A549 (cell line): ENCODE data around the gene NOXO1. TPM values are rescaled to one million over a fixed set of nuclear protein-coding genes. Genes with fewer than 3 reads are reported as not detected.

Experiments
- ATAC-seq, 2 experiments: fragments of 200-7000 bp in 1 of 2; fragments of >200 bp in 1 of 2; cut with Nextera tagmentation in 1 of 2; cut with Tn5 transposase in 1 of 2; 3 replicates each; pipeline versions ENCODE4 v1.8.0 to v1.9.1; 2018 to 2020; ENCODE audit warnings: mild to moderate bottlenecking in 1 of 2, moderate library complexity in 1 of 2
- CTCF ChIA-PET: fragments of 300-600 bp; sonication (Branson Sonifier 250); formaldehyde crosslinking; extraction: SDS; loops from one replicate; lab custom pipeline; 2021; ENCODE audit warnings: antibody characterized with exemption, inconsistent platforms; lab: Yijun Ruan, JAX
- POLR2A ChIA-PET: fragments of 350-600 bp; formaldehyde crosslinking; extraction: SDS; loops from one replicate; lab custom pipeline; 2021; ENCODE audit warnings: antibody characterized with exemption, inconsistent platforms; lab: Yijun Ruan, JAX
- DNase-seq, 2 experiments: peaks; one replicate each; pipeline versions ENCODE4 v3.0.0 to v3.0.0-alpha.2; 2011 to 2016; ENCODE audit warnings: low read depth in 1 of 2, low spot score in 1 of 2
- FAIRE-seq: peaks from 2 replicates; lab custom pipeline; 2011; peaks lifted over from hg19 to GRCh38; lab: Jason Lieb, UNC
- H3K27ac ChIP-seq, 2 experiments: fragments of >200 bp; sonication (Bioruptor Twin); formaldehyde crosslinking; 3 replicates each; pipeline ENCODE4 v1.5.1; 2016 to 2017
- H3K4me1 ChIP-seq: fragments of >200 bp; sonication (Bioruptor Twin); formaldehyde crosslinking; 3 replicates; pipeline ENCODE4 v1.6.1; 2016
- H3K4me2 ChIP-seq: fragments of >200 bp; sonication (Bioruptor Twin); formaldehyde crosslinking; 3 replicates; pipeline ENCODE4 v1.6.1; 2016
- H3K4me3 ChIP-seq: fragments of >200 bp; sonication (Bioruptor Twin); formaldehyde crosslinking; 3 replicates; pipeline ENCODE4 v1.5.1; 2016
- H3K9me3 ChIP-seq: fragments of >200 bp; sonication (Bioruptor Twin); formaldehyde crosslinking; 3 replicates; pipeline ENCODE4 v1.6.1; 2016
- FOXS1 ChIP-seq: fragments of 250-450 bp; sonication (Bioruptor Pico); IDR thresholded peaks from 2 replicates; pipeline ENCODE4 v1.5.0; 2020; ENCODE audit warnings: mild to moderate bottlenecking, moderate library complexity
- JUN ChIP-seq, 2 experiments: fragments of >200 bp; sonication (Bioruptor Twin); formaldehyde crosslinking; IDR thresholded peaks; 2 replicates in 1 of 2; 3 replicates in 1 of 2; pipeline ENCODE4 v1.6.1; 2016 to 2017
- JUNB ChIP-seq: fragments of >200 bp; sonication (Bioruptor Twin); formaldehyde crosslinking; IDR thresholded peaks from 2 replicates; pipeline ENCODE4 v1.6.1; 2016
- KDM5A ChIP-seq: fragments of 200-600 bp; sonication (generic); IDR thresholded peaks from 2 replicates; pipeline ENCODE4 v1.6.1; 2016; ENCODE audit warnings: antibody characterized with exemption, mild to moderate bottlenecking
- MAZ ChIP-seq: fragments of 150-350 bp; IDR thresholded peaks from 2 replicates; pipeline ENCODE4 v1.6.1; 2014; ENCODE audit warnings: antibody characterized with exemption, low read depth, low read length, borderline replicate concordance
- POLR2AphosphoS2 ChIP-seq: conservative IDR thresholded peaks from 2 replicates; pipeline ENCODE4 v1.6.1; 2012; ENCODE audit warnings: low read length, improper control_type of control experiment, inconsistent platforms
- RAD21 ChIP-seq, 2 experiments: fragments of >200 bp in 1 of 2; sonication (Bioruptor Twin) in 1 of 2; formaldehyde crosslinking in 1 of 2; IDR thresholded peaks in 1 of 2; conservative IDR thresholded peaks in 1 of 2; 2 replicates in 1 of 2; 3 replicates in 1 of 2; pipeline ENCODE4 v1.6.1; 2012 to 2018; ENCODE audit warnings: inconsistent platforms in 1 of 2
- SREBF2 ChIP-seq: fragments of 450-650 bp; IDR thresholded peaks from 2 replicates; pipeline ENCODE4 v1.6.1; 2014; ENCODE audit warnings: mild to moderate bottlenecking, moderate library complexity
- WGBS: methylation state at CpG from one replicate; pipeline ENCODE4 v1.1.6; 2017; ENCODE audit errors: missing lambda C conversion rate; 5-methylcytosine and 5-hydroxymethylcytosine counted together
- polyA plus RNA-seq, 4 experiments: library from polyadenylated mRNA; depleted of rRNA in 3 of 4; stranded (reverse); fragments of >200 nt; fragmentation: RNase III in 1 of 4; extraction: RNeasy Plus Mini Kit Qiagen cat#74134 plus additional on column Dnase treatment in 1 of 4; gene quantifications; 2 replicates in 3 of 4; 3 replicates in 1 of 4; pipeline ENCODE4 v1.2.3, GENCODE V29; 2011 to 2017
- TF ChIP-seq, protein P1 (sequence below): fragments of >200 bp; sonication (Bioruptor Twin); formaldehyde crosslinking; IDR thresholded peaks from 3 replicates; pipeline ENCODE4 v1.5.1; 2016
- TF ChIP-seq, protein P2 (sequence below): fragments of 150-350 bp; IDR thresholded peaks from 2 replicates; pipeline ENCODE4 v1.6.1; 2014; ENCODE audit warnings: low read depth, mild to moderate bottlenecking, low read length
- TF ChIP-seq, protein P3 (sequence below): IDR thresholded peaks from 2 replicates; pipeline ENCODE4 v1.6.1; 2012; ENCODE audit warnings: low read depth, borderline replicate concordance
- TF ChIP-seq, protein P4 (sequence below): IDR thresholded peaks from 2 replicates; pipeline ENCODE4 v1.6.1; 2012

NOXO1 gene
- polyA plus RNA-seq, 2 of the 4 experiments (the other 2 are of a cell fraction), result 0.32 TPM; not detected in 1

DNA sequence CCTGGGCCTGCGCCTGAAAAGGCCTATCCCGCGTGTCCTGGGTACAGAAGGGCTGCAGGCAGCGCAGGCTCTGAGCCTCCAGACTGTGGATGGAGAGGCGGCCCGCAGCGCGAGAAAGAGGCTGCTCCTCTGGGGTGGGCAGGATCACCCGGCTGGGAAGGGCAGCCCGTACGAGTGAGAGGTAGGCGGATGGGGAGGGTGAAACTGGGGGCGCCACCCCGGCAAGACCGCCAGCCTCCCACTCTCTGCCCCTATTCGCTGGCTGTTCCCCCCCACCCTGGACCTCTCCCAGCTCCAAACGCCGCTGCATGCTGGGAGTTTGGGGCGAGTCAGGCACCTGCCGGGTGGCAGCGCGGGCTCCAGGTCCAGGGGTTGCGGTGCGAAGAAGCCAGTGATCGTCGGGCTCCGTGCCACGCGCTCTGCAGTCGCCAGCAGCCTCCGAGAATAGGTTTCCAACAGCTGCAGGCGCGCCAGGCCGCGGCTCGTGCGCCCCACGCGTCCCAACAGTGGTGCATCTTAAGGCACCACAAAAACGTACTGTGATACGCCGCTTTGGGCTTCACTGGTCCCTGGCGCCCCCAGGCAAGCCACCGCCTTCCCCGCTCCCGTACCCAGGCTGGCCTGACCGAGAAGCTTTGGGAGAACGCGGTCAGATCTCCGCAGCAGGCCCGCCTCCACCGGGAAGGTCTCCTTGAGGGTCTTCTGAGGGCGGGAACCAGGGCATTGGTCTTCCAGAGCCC lies 1.1 kb downstream of the NOXO1 start:
- Histone ChIP-seq H3K27ac (no peak overlapping the region), H3K9me3 (no peaks in the 10 kb centered on the region), H3K4me3 (no peak overlapping the region), H3K4me2 (no peak overlapping the region), H3K4me1 (peaks cover 20% of the 10 kb centered on the region)
- FAIRE-seq (no peak), ATAC-seq (no peak), DNase-seq (no peak)
- POLR2A ChIA-PET, result interaction anchor here (2.8 to 5.4 kb wide), 2 partner anchors 8 to 15 kb away, joined by 13 to 50 read pairs; partner anchors contain the start of genes RPS2 and TBL3
- TF ChIP-seq SREBF2 (no peak), POLR2AphosphoS2 (0 out of 2 replicates have a peak, but pooled peaks have one; percentile 31), JUN (IDR thresholded peaks at IDR 0.05) (peak in 1 of 2 experiments; percentile 7; a peak in 1 of 5 replicates)
- CTCF ChIA-PET, result interaction anchor here (19.7 kb wide), 1 partner anchor 24 kb away, joined by 196 read pairs; the partner anchor contains the start of gene ZNF598
- whole genome bisulfite sequencing, result 92% methylated on average over 33 of the region's 53 CpGs

GRCh38 chr16:1979271-1980029 lies 1.8 kb downstream of the NOXO1 start:
- Histone ChIP-seq H3K27ac (no peak overlapping the region), H3K4me1 (peaks cover 17% of the 10 kb centered on the region)
- TF ChIP-seq, protein P1, sequence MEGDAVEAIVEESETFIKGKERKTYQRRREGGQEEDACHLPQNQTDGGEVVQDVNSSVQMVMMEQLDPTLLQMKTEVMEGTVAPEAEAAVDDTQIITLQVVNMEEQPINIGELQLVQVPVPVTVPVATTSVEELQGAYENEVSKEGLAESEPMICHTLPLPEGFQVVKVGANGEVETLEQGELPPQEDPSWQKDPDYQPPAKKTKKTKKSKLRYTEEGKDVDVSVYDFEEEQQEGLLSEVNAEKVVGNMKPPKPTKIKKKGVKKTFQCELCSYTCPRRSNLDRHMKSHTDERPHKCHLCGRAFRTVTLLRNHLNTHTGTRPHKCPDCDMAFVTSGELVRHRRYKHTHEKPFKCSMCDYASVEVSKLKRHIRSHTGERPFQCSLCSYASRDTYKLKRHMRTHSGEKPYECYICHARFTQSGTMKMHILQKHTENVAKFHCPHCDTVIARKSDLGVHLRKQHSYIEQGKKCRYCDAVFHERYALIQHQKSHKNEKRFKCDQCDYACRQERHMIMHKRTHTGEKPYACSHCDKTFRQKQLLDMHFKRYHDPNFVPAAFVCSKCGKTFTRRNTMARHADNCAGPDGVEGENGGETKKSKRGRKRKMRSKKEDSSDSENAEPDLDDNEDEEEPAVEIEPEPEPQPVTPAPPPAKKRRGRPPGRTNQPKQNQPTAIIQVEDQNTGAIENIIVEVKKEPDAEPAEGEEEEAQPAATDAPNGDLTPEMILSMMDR, result no peak
- TF ChIP-seq KDM5A (no peak), JUN (IDR thresholded peaks at IDR 0.05) (0 out of 5 replicates have a peak, but pooled peaks of 1 of the 2 experiments have one; percentile 8), MAZ (no peak)
- TF ChIP-seq, protein P2, sequence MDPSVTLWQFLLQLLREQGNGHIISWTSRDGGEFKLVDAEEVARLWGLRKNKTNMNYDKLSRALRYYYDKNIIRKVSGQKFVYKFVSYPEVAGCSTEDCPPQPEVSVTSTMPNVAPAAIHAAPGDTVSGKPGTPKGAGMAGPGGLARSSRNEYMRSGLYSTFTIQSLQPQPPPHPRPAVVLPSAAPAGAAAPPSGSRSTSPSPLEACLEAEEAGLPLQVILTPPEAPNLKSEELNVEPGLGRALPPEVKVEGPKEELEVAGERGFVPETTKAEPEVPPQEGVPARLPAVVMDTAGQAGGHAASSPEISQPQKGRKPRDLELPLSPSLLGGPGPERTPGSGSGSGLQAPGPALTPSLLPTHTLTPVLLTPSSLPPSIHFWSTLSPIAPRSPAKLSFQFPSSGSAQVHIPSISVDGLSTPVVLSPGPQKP, result no peak
- TF ChIP-seq, all 56 proteins: peak for 1
- DNase-seq (no peak), FAIRE-seq (no peak), ATAC-seq (no peak)
- no peak overlapping the region for H3K4me2 ChIP-seq
- ChIA-PET POLR2A (interaction anchor here (2.8 kb wide), 1 partner anchor 8 kb away, joined by 13 read pairs; the partner anchor contains the start of gene TBL3), CTCF (interaction anchor here (19.7 kb wide), 1 partner anchor 25 kb away, joined by 196 read pairs; the partner anchor contains the start of gene ZNF598)
- no peaks in the 10 kb centered on the region for H3K9me3 ChIP-seq
- WGBS, result 94% methylated on average over 55 of the region's 70 CpGs
- H3K4me3 ChIP-seq, result no peak overlapping the region

- TF ChIP-seq SREBF2 (no peak), FOXS1 (CRISPR knock-in tag) (no peak), JUNB (no peak), JUN (IDR thresholded peaks at IDR 0.05) (no peak), RAD21 (conservative IDR thresholded peaks at IDR 0.05 in 1 of 2, IDR thresholded peaks at IDR 0.05 in 1 of 2) (no peak)
- TF ChIP-seq, protein P3, sequence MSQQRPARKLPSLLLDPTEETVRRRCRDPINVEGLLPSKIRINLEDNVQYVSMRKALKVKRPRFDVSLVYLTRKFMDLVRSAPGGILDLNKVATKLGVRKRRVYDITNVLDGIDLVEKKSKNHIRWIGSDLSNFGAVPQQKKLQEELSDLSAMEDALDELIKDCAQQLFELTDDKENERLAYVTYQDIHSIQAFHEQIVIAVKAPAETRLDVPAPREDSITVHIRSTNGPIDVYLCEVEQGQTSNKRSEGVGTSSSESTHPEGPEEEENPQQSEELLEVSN, result no peak
- TF ChIP-seq, protein P4, sequence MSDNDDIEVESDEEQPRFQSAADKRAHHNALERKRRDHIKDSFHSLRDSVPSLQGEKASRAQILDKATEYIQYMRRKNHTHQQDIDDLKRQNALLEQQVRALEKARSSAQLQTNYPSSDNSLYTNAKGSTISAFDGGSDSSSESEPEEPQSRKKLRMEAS, result no peak
- TF ChIP-seq, protein P2, result no peak
These were observed 2.7 kb downstream of the NOXO1 start for GRCh38 chr16:1978476-1979120.

More at GRCh38 chr16:1978476-1979120, 2.7 kb downstream of the NOXO1 start:
- CTCF ChIA-PET, result interaction anchor here (0.5 to 19.7 kb wide), 4 partner anchors 13 to 68 kb away, joined by 3 to 196 read pairs (median 4); partner anchors contain the start of genes NDUFB10 and ZNF598
- Histone ChIP-seq H3K4me1 (peaks cover 19% of the 10 kb centered on the region), H3K4me2 (no peak overlapping the region), H3K27ac (no peak overlapping the region), H3K9me3 (no peaks in the 10 kb centered on the region), H3K4me3 (no peak overlapping the region)
- DNase-seq (no peak), ATAC-seq (no peak), FAIRE-seq (no peak)
- POLR2A ChIA-PET, result no interaction called here
- 94% methylated on average over 20 of the region's 37 CpGs for WGBS
